IPS-18c (cell line): ENCODE results near the gene MTG2.

ENCODE experiments used
- H3K4me3 ChIP-seq: 2 replicates; pipeline ENCODE4 v1.7.0; 2013; ENCODE audit warnings: low read depth, mild to moderate bottlenecking, low read length, moderate library complexity; ENCODE audit not compliant: insufficient read depth
- H3K9me3 ChIP-seq: one replicate; pipeline ENCODE4 v1.6.1; 2013; ENCODE audit warnings: mild to moderate bottlenecking, low read length, moderate library complexity; ENCODE audit not compliant: control insufficient read depth, insufficient read depth

MTG2 gene

DNA sequence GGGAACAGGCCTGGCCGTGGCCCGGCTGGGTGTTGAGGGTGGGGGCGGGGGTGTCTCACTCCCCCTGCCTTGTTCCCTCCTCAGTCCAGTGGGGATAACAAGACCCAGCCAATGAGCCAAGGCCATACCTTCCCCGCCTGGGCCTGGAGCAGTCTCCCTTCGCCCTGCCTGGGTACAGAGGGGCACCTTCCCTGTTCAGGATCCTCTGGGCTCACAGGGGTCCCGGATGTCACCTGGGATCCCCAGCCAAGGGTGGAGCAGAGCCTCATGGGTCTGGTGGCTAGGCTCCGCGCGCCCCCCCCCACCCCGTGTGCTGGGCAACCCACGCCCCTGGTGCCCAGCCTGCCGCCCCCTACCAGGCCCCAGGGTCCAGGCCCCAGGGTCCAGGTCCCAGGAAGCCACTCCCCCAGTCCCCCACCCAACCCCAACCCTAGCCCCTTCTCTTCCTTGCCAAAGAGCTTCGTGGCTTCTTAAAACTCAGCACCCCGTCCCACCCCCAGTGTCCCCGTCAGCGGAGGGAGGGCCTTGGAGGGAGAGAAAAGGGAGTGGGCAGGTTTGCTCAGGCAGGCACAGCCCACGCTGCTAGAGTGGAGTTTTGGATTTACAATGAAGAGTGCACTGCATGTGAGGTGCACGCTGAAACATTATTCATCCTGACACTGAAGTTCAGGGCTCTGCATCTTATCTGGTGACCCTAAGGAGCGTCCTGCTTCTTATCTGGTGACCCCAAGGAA is 25.4 kb downstream of the MTG2 start:
- no peaks in the 10 kb centered on the region for H3K9me3 ChIP-seq
- no peak overlapping the region for H3K4me3 ChIP-seq

DNA sequence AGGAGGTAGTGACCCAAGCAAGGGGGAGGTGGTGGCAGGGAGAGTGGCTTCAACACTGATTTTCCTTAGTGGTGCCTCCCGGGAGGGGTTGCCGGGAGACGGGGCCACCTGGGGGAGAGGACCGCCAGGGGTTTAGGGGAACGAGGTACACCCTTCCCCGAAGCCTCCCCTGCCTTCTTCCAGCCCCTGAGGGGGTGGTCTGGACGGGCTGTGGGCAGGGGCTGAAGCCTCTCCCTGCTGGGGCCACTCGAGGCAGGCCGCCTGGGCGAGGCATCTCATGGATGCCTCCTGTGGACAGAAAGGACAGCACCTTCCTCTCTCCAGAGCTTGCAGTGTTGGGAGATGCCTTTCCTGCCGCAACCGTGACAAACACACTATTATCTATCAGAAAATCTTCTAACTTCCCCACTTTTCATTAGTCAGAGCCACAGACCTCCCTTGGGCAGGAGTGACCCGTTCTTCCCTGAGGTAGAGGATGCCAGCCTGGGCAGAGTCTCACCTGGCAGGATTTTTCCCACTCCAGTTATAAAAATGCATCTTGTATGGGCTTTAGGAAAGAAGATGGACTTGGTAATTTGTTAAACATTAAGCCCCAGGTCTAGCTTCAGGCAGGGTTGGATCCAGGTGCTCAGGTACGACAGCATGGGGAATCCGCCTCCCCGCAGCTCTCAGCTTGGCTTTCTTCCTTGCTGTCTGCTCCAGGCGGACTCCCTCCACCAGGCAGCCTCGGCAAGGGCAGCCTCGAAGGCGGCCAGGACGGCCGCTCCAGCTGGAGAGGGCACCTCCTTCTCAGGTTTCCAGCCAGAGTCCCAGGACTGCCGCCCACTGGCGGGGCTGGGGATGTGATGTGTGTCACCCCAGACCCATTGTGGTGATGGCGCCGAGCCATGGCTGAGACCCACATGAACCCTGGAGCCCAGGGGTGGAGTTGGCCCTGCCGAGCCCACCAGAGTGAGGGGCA is 26.2 kb downstream of the MTG2 start:
- Histone ChIP-seq H3K9me3 (no peaks in the 10 kb centered on the region), H3K4me3 (no peak overlapping the region)

DNA sequence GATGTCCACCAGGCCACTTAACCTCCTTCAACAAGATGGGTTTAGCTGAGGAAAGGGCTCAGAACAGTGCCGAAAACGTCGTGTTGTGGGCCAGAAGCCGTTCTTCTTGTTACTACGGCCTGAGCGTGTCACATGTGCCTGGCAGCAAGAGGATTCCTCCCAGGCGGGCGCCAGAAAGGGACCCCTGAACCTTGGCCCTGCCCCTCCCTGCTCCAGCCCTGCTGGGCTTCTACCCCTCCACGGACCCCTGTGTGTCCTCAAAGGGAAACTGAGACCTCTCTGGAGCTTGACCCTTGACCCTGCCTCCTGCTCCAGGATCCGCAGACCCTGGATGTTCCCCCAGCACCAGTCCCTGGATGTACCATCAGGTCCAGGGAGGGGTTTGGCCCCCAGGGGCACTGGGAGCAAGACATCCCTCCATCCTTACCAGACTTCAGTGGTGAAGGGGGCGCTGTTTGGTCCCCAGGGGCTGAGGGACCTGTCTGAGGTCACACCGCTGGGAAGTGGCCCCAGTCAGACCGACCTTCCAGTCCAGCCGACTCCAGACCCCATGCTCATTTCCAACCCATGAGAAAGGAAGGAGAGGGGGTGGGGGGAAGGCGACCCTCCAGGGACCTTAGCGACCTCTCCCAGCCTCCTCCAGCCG is 27.1 kb downstream of the MTG2 start:
- Histone ChIP-seq H3K4me3 (no peak overlapping the region), H3K9me3 (no peaks in the 10 kb centered on the region)

DNA sequence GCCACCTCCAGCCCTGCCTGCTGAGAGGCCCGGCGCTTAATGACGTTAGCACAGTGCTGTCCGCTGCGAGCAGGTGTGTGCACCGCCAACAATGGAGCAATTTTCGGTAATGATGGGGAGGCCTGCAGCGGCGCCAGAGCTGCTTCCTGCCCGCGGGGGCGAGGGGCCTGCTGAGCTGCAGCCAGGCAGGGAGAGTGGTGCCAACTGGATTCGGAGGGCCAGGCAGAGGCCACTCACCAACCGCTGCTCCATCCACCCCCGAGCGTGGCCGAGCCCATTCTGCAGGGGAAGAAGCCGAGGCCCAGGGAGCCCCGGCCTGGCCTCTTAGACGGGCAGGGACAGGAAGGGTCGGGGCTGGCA is 27.6 kb downstream of the MTG2 start:
- Histone ChIP-seq H3K9me3 (no peaks in the 10 kb centered on the region), H3K4me3 (no peak overlapping the region)

DNA sequence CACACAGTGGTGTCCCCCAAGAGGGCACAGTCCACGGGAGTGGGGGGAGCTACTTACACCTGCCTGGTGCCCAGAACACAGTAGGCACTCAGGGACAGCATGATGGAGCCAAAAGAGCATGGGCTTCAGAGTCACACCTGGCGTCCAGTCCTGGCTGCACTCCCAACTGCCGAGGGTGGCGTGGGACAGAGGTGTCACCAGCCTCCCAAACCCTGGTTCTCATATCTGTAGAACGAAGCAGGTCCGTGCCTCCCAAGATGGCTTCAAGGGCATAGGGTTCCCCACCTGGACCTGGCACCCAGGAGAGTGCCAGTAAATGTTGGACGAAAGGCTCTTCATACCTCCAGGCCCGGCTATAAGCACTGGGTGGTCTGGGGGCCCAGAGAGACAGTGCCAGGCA is 28.4 kb downstream of the MTG2 start:
- no peak overlapping the region for H3K4me3 ChIP-seq
- no peaks in the 10 kb centered on the region for H3K9me3 ChIP-seq

DNA sequence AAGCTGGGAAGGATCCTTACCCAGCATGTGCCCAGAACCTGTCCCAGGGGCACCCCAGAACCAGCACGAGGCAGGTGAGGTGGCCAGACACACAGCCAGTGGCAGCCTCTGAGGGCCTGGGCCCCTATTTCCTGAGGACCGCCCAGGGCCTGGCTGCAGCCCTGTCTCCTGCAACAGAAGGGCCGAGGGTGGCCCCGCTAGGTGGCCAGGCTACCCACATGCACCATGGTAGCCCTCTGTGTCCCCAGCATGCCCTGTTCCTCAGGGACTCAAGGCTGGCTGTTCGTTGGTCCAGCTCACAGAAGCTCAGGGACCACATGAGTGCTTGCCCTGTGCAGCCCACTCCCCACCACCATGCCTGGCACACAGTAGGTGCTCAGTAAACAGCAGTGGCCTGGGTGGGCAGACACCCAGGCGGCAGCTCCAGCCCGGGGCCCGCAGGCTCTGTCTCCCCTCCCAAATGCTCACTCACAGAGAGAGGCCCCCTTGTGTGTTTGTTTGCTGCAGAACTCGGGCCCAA is 29.0 kb downstream of the MTG2 start:
- no peaks in the 10 kb centered on the region for H3K9me3 ChIP-seq
- no peak overlapping the region for H3K4me3 ChIP-seq

DNA sequence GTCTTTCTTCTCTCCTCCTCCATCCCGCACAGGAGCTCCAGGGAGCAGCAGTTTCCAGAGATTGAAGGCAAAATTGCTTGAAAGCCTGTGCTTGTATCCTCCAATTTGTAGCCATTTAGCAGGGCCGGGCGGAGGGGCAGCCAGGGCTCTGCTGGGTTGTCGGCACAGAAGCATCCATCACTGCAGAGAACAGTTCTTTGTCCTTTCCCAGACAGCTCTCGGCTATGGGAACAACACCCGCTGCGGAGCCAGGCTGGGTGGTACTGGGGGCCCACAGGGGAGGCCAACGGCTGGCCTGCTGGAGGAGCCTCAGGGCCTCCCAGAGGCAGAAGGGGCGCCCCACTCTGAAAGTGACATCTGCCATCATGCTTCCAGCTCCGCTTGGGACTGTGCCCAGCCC is 29.5 kb downstream of the MTG2 start:
- no peaks in the 10 kb centered on the region for H3K9me3 ChIP-seq
- no peak overlapping the region for H3K4me3 ChIP-seq

DNA sequence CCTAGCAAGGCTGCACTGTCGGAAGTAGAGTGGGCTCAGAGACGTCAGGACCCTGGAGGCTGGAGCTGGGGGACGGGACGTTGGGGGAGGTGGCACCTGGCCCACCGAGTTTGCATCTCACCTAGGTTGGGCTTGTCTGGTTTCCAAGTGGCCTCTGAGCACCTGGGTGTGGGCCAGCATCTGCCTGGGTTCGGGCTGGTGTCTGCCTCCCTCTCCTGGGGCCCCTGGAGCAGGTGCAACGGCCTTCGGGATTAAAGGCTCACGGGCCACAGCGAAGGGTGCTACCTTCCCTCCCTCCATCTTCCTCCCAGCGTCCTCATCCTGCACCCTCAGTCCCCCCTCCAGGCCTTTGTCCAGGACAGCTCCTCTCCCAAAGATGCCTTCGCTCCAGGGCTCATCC is 31.2 kb downstream of the MTG2 start:
- no peak overlapping the region for H3K4me3 ChIP-seq
- no peaks in the 10 kb centered on the region for H3K9me3 ChIP-seq

DNA sequence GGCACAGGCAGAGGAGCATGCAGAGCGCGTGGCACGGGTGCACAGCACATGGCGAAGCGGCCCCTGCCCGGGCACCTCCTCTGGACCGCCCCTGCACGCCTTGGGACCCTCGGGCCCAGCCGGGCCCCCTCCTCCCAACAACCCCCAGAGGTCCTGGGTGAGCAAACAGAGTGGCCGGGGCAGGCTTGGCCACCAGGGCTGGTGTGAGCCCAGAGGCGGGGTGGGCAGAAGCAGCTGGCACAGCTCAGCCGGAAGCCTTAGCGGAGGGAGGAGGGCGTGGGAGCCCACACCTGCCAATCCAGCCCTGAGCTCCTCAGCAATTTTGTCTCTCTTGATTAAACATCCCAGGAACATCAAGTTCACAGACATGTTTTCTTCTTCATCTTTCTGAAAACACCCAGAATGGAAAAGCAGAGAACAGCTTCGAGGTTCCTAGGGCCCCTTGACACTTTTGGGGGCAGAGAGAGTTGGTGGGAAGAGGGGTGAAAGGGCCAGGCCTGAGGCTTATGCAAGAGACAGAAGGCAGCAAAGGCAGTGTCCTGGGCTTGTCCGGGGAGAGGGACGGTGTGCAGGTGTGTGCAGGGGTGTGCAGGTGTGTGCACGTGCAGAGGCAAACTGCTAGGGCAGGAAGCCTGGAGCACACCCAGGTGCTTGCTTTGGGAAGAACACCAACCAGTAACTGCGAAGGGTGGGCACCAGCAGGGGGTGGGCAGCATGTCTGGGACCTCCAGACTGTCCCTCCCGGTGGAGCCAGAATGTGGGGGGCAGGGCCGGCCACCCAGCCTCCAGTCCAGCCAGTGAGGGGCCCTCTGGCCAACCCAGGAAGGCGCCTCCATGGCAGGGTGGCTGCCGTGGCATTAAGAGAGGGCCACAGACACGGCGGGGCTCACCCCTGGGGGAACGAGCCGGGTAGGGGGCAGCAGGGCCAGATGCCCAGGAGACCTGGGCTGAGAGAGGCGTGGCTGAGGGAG is 32.5 kb downstream of the MTG2 start:
- H3K9me3 ChIP-seq: no peaks in the 10 kb centered on the region
- no peak overlapping the region for H3K4me3 ChIP-seq

DNA sequence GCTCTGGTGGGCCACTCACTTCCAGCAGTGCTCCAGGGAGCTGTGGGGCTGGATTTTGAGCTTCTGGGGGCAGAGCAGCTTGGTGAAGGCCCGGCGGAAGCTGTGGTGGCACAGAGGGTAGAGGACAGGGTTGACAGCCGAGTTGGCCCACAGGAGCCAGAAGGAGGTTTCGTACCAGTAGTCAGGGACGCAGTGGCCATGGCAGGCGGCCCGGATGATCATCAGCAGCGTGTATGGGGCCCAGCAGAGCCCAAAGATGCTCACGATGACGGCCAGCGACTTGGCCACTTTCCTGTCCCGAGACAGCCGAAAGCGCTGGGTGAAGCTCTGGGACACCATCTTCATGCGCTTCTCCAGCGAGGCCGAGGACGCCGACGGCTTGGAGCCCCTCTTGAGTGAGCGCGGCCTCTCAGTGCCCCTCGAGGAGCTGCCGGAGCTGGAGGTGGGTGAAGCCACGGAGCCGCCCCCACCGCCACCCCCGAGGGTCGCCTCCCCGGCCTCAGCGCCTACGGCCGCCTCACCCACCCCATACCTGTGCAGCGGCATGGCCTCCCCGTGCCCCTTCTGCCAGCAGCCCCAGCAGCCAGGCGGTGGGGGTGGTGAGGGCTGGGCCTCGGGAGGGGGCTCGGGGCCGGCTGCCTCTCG is 33.3 kb downstream of the MTG2 start:
- H3K4me3 ChIP-seq: no peak overlapping the region
- no peaks in the 10 kb centered on the region for H3K9me3 ChIP-seq

DNA sequence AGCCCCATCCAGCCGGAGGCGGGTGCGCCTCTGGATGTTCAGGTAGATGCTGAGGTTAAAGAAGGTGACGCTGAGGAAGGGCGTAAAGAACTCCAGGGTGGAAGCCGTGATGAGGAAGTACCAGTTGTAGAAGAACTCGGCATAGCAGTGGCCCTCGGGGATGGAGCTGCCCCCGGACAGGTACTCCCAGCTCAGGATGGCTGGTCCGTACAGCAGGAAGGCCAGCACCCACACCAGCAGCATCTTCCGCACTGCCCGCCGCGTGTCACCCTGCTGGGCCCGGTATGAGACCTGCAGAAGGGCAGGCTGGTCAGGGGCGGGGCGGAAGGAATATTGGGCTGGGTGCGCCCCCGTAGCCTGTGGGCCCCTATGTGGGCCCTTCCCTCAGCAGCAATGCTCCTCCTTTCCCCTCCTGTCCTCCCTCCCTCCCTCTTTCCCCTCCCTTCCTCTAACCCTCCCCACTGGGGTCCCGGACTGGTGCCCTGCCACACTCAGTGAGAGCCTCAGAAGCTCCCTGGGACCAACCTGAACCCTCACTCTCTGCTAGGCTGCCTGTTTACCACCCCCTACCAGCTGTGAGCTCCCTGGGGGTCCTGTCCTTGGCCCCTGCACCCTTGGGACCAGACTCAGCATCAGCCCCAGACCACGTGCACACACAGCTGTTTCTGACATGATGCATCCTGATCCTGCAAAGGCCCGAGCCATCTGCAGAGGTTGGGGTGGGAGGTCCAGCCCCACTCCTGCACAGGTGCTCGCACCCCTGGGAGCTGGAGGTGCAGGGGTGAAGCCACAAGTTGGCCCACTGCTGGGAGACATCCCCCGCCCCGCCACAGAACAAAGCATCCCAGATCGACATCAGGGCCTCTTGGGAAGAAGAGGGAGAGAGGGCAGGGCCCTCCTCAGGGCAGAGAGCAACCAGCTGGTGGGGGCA is 34.1 kb downstream of the MTG2 start:
- Histone ChIP-seq H3K9me3 (no peaks in the 10 kb centered on the region), H3K4me3 (no peak overlapping the region)

DNA sequence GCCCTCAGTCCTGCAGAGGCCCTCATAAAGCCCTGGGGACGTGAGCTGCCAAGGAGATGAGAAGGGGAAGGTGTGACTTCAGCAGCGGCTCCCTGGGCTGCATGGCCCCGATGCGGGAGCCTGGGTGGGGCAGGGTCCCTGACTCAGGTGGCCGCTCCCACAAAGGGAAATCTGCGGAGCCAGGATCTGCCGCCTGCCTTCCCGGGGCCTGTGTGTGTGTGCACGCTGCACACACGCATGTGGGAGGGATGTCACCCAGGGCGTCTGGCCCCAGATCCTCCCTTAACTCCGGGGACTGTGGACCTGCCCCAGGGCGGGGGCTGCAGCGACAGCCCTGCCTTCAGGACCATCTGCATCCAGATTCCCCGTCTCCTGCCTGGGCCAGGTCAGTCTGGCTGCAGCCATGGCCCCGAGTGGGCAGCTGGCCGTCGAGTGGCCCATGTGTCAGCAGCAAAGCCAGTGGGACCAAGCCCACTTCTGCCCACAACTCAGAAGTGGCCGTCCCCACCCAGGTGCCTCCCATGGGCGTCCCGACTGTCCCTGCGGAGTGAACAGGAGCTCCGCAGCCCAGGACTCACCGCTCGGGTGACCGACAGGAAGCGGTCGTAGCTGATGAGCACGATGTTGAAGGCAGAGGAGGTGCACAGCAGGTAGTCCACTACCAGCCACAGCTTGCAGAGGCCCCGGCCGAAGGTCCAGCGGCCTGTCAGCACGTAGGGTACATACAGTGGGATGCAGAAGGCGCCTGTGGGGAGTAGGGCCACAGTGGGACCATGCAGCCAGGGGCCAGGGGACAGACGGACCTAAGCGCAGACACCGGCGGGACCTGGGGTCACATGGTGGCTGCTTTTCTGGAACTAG is 35.3 kb downstream of the MTG2 start:
- Histone ChIP-seq H3K9me3 (no peaks in the 10 kb centered on the region), H3K4me3 (no peak overlapping the region)

DNA sequence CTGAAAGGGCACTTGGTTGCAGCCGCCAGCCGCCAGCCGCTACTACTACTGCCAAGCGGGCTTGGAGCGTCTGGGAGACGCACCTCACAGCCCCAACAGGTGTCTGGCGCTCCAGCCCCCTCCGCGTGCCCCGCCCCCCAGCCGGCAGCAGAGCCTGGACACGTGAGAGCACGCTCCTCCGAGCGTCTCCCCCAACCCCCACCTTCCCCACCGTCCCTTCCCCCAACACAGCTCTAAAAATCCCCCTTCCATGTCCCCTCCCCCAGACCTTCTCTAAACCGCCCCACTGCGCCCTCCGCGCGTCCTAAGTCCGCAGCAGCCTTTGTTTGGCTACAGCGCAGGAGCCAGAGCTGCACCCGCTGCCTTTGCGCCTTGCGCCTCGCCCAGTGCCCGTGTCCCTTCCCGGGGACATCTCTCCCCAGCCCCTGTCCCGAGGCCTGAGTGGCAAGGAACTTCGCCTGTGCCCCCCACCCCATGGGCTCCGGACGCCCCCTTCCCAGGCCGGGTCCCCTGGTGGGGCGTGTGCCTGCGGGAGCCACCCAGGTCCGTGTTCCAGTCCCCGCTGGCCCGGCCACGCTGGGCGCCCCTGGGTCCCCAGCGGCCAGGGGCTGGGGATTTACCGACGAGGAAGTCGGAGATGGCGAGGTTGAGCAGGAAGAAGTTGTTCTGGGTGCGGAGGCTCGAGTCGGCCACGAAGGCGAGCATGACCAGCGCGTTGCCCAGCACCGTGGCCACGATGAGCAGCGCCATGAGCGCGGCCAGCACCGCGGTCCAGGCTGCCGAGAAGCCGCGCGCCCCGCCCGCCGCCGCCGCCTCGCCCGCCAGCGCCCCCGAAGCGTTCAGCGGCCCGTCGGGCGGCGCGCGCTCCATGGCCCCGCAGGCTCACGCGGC is 36.5 kb downstream of the MTG2 start:
- Histone ChIP-seq H3K9me3 (no peaks in the 10 kb centered on the region), H3K4me3 (peak overlapping the region; percentile 56)
